Liver (tissue), 3 donors: ENCODE measurements around the gene RALB.

ENCODE experiments used
- ATF3 ChIP-seq: IDR thresholded peaks from 2 replicates; pipeline ENCODE4 v1.6.1; 2016; ENCODE audit warnings: antibody characterized with exemption
- CTCF ChIP-seq: fragments of 150-350 bp; IDR thresholded peaks from 2 replicates; pipeline ENCODE4 v1.5.1; 2017; ENCODE audit warnings: improper control_type of control experiment, low read depth, low read length; ENCODE audit not compliant: missing input control
- EGR1 ChIP-seq, 2 donors: IDR thresholded peaks; 2 replicates each; pipeline ENCODE4 v1.6.1; 2016 to 2018; ENCODE audit warnings: antibody characterized with exemption in 2 of 2, low read depth in 2 of 2
- GABPA ChIP-seq, 2 donors: IDR thresholded peaks in 1 of 2; conservative IDR thresholded peaks in 1 of 2; 2 replicates each; pipeline ENCODE4 v1.6.1; 2016; ENCODE audit warnings: antibody characterized with exemption in 2 of 2, mild to moderate bottlenecking in 1 of 2, moderate library complexity in 1 of 2
- HNF4G ChIP-seq: IDR thresholded peaks from 2 replicates; pipeline ENCODE4 v1.6.1; 2016; ENCODE audit warnings: antibody characterized with exemption
- JUND ChIP-seq, 2 donors: IDR thresholded peaks; 2 replicates each; pipeline ENCODE4 v1.6.1; 2016; ENCODE audit warnings: antibody characterized with exemption in 2 of 2
- MAX ChIP-seq: IDR thresholded peaks from 2 replicates; pipeline ENCODE4 v1.6.1; 2016; ENCODE audit warnings: antibody characterized with exemption
- NR2F2 ChIP-seq: IDR thresholded peaks from 2 replicates; pipeline ENCODE4 v1.6.1; 2016; ENCODE audit warnings: antibody characterized with exemption
- RAD21 ChIP-seq, 2 donors: IDR thresholded peaks; 2 replicates each; pipeline ENCODE4 v1.6.1; 2016; ENCODE audit warnings: antibody characterized with exemption in 2 of 2, mild to moderate bottlenecking in 2 of 2
- REST ChIP-seq: IDR thresholded peaks from 2 replicates; pipeline ENCODE4 v1.6.1; 2016; ENCODE audit warnings: antibody characterized with exemption, mild to moderate bottlenecking
- SP1 ChIP-seq: IDR thresholded peaks from 2 replicates; pipeline ENCODE4 v1.6.1; 2018; ENCODE audit warnings: antibody characterized with exemption, mild to moderate bottlenecking
- TAF1 ChIP-seq: conservative IDR thresholded peaks from 2 replicates; pipeline ENCODE4 v1.6.1; 2016; ENCODE audit warnings: antibody characterized with exemption, mild to moderate bottlenecking
- YY1 ChIP-seq: IDR thresholded peaks from 2 replicates; pipeline ENCODE4 v1.6.1; 2016; ENCODE audit warnings: antibody characterized with exemption, mild to moderate bottlenecking
- ZBTB33 ChIP-seq: IDR thresholded peaks from 2 replicates; pipeline ENCODE4 v1.6.1; 2016; ENCODE audit warnings: antibody characterized with exemption
- donor health status: healthy.
- donor health status: healthy.

- TF ChIP-seq CTCF (no peak), RAD21 (IDR thresholded peaks at IDR 0.05) (no peak), EGR1 (IDR thresholded peaks at IDR 0.05; ENCODE audit: low read depth in 2 of 2) (no peak), GABPA (IDR thresholded peaks at IDR 0.05 in 1 of 2, conservative IDR thresholded peaks at IDR 0.05 in 1 of 2) (no peak), REST (no peak), ZBTB33 (no peak), TAF1 (no peak), HNF4G (no peak), JUND (IDR thresholded peaks at IDR 0.05) (no peak), NR2F2 (no peak), ATF3 (no peak), MAX (no peak), SP1 (no peak), YY1 (no peak)
Measured at GRCh38 chr2:120321721-120322284, 69.2 kb downstream of the RALB start.
